NCI-H2196 treated with DMSO at 0.1 percent for 48 hours (cell line): ENCODE measurements around the gene CDRT15.
"Not testable (repeated sequence)": the region's sequence is repeated elsewhere in the genome, so short reads cannot be mapped to it uniquely, and the experiment has no call there.

Experiments used
- DNase-seq: peaks from one replicate; lab custom pipeline; 2025; ENCODE audit not compliant: unreplicated experiment; lab: John Stamatoyannopoulos, UW

The CDRT15 gene

GRCh38 chr17:14209215-14209614, 27.4 kb downstream of the CDRT15 start:
- no peak for DNase-seq

DNA sequence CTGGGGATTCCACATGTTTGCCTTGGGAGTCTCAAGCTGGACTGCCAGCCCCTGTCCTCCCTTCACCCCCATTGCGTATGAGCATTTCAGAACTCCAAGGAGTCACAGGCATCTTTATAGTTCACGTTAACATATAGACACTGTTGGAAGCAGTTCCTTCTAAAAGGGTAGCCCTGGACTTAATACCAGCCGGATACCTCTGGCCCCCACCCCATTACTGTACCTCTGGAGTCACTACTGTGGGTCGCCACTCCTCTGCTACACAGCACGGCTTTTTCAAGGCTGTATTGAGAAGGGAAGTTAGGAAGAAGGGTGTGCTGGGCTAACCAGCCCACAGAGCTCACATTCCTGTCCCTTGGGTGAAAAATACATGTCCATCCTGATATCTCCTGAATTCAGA, 28.9 kb downstream of the CDRT15 start:
- no peak for DNase-seq

- no peak for DNase-seq
Observed at GRCh38 chr17:14206891-14207290, 29.8 kb downstream of the CDRT15 start.

DNA sequence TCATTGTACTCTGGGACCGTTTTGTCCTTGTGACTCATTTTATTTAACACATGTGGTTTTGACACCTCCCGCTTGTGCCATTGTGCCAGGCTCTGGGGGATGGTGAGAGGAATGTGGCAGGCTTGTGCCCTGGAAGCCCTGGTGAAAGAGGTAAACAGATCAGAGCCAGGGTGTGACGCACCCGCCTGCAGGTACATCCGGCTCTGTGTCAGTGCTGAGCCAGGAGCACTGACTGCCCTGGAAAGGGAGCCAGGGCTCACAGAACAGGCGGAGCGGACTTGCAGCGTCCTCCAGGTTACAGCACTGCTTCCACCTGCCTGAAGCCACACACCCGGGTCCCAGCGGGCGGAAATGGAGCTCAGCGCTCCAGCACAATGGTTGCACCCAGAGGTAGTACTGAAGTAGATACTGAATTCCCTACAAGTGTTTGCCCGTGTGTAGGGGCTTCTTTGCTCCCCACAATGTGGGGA, 30.6 kb downstream of the CDRT15 start:
- DNase-seq = peak; percentile 13

DNA sequence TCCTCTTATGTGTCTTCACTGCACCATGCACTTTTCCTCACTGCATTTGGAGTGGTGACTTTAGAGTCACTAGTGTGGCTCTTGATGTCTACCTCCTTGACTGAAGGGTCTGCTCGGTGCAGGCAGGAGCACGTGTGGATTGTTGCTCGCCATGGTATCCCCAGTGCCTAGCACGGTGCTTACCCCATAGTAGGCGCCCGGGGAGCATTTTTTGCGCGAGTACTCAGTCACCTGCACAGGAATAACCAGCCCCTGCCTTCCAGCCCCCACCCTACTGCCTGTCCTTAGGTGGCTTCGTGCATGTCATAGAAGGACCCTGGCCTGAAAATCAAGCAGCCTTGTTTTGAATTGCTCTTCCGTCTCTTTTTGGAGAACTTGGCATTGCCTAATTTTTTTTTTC, 31.3 kb downstream of the CDRT15 start:
- DNase-seq = no peak

DNA sequence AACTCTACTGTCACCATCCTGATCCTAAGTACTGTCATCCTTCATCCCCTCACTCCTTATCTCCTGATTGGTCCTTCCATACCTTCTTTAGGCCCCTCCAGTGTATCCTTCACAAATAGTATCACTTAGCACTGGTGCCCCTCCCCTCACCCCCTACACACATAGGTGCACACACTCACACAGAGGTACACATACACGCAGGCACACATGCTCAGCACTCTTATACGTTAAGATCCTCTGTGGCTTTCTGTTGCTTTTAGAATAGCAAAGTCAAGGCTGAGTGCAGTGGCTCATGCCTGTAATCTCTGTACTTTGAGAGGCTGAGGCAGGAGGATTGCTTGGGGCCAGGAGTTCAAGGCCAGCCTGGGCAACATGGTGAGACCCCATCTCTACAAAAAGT, 32.1 kb downstream of the CDRT15 start:
- no peak for DNase-seq

- no peak for DNase-seq
Observed at GRCh38 chr17:14204084-14204483, 32.6 kb downstream of the CDRT15 start.

GRCh38 chr17:14203388-14203787, 33.3 kb downstream of the CDRT15 start:
- DNase-seq = no peak

DNA sequence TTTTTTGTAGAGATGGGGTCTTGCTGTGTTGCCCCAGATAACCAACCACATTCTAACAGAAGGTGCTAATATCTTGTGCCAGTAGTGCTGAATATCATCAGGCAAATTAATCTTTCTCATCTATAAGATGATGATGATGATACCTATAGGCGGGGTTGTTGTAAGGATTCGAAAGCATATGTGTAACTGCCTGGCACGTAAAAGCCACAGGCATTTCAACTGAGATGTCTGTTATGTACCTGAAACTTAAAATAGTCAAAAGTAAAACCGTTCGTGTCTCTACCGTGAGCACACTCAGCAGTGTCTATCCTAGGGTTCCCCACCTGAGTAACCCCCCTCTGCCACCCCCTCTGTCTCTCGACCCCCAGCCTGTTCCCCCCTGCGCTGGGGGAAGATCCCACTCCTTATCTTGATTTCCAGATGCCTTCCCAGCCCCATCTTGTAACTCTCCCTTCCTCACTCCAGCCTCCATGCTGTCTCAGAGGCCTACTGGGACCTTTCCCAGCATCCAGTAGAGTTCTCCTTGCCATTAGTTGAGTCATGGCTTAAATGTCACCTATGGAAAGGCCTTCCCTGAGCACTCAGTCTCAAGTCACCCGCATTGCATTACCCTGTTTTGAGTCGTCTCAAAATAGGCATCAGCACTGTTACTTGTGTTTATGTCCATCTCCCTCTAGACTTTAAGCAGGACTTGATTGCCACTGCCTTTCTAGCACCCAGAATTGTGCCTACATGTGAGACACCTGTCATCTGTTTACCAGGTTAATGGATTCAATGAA, 34.1 kb downstream of the CDRT15 start:
- DNase-seq = no peak

GRCh38 chr17:14201988-14202380, 34.7 kb downstream of the CDRT15 start:
- no peak for DNase-seq

DNA sequence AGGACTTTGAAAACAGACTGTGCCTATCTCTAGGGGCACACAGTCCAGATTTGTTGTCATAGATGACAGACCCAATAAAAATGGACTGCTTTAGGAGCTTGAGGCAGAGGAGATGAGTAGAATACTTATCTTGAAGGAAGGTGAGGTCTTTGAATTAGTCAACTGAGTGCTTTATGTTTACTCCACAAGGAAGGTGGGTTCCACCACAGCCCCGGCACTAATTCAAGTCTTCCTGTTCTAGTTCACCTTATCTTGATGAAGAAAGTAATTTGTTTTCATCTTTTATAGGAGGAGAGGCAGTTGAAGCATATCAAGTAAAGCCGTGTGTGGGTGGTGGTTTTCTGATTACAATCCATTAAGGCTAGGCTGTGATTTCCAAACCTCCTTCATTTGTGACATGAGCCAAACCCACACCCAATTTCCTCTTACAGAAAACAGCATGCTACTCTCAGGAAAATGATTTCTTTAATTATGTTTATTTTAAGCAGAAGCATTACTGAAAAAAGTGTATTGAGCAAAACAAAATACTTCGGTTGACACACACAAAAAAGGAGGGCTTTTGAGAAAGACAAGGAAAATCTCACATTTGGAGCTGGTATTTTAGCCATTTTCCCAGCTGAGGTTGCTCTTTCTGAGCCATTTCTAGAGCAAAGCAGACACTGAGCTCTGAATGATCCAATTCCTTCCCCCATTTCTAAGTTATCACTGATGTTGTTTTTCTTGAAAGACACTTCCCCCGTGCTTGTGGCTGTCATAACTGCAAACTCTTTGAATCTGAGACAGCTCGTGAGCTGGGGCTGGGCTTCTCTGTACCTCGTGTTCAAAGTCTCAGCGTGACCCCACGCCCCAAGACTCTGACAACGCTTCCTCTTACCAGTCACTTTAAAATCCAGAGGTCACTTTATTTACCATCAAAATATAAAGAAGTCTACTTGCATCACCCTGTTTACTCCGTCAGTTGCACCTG, 35.4 kb downstream of the CDRT15 start:
- no peak for DNase-seq

DNA sequence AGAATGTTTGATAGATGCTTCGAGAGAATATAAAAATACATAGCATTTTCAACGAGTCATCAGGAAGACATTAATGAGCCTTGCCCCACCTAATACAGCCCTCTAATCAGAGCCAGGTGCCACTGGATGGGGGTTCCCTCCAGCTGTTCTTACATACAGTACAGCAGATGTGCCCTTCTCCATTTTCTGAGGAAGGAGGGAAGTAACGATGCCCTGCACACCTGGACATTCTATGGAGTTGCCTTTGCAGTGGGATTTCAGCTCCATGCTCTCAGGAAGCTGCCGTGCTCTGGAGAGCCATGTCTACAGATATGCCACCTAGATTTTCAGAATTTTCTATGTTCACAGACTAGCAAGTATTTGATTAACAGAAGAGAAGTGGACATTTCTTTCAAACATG, 36.3 kb downstream of the CDRT15 start:
- DNase-seq = no peak

- DNase-seq = no peak
Observed at GRCh38 chr17:14199601-14200000, 37.1 kb downstream of the CDRT15 start.

- no peak for DNase-seq
Observed at GRCh38 chr17:14198575-14198974, 38.1 kb downstream of the CDRT15 start.

DNA sequence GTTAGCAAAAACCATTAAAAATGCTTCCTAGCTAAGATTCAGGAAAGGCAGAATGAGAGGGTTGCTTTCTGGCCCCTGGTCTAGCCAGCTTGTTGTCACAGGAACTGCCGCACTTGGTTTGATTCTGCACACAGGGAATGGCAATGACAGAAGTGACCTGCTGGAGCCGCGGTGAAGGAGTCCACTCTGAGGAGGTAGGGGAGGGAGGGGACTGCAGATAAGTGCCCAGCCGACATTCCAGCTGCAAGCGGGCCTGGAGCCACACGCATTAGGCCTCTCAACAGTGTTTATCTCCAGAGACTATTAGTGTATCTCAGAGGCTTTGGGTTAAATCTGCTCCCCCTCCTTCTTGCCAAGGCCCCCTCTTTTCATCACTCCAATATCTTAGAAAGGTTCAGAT, 38.6 kb downstream of the CDRT15 start:
- DNase-seq = no peak

DNA sequence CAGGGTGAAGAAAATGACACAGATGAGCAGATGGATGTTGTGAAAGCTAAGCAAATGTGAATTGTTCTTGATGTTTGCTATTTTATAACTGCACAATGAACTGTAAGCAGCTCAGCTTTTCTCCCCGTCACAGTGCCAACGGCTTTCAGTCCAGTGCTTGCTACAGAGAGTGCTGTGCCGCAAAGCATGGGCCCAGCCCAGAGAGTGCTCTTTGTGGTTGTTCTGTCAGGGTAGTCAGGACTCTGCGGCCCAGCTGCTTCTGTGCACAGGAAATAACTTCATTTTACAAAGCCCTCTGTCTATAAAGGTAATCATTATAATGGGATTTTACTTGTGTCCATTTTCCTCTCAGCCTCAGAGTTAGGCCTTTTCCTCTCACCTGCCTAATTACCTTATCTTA, 39.1 kb downstream of the CDRT15 start:
- DNase-seq = no peak

GRCh38 chr17:14197057-14197456, 39.6 kb downstream of the CDRT15 start:
- no peak for DNase-seq

GRCh38 chr17:14196377-14196997, 40.2 kb downstream of the CDRT15 start:
- no peak for DNase-seq

DNA sequence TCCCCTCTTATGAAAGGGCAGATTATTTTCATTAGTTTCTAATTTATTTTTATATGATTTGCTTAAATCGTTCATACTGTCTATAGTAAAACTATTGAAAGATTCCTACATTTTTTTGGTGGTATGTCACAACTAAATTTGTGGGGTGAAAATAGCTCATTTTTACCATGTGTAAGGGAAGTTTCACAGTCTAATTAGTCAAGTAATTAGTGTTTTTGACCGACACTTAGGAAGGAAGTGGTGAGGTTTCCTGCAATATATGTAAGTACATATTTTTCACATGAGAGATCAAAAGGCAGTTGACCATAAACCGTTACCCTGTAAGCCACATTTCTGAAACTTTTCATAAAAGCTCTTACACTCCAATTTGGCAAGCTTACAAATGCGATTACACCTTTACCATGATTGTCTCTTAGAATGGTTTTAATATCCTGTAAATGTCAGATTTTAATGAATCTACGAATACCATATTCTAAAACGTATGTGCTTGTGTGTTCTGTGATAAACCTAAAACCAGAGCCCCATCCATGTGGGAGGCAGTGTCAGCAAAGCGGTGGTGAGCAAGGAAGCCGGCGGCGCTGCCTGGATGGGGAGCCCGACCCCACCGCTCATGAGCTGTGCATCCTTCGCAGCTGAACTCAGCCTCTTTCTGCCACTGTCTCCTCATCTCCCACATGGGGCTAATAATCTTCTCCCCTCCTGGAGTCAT, 43.9 kb downstream of the CDRT15 start:
- DNase-seq = not testable (repeated sequence)

GRCh38 chr17:14192039-14192438, 44.6 kb downstream of the CDRT15 start:
- not testable (repeated sequence) for DNase-seq

- not testable (repeated sequence) for DNase-seq
Observed at GRCh38 chr17:14191469-14191868, 45.2 kb downstream of the CDRT15 start.
